ENCODE results near the gene CDH16.
"Not testable (repeated sequence)": the region's sequence is repeated elsewhere in the genome, so short reads cannot be mapped to it uniquely, and the experiment has no call there.

Gene CDH16, protein sequence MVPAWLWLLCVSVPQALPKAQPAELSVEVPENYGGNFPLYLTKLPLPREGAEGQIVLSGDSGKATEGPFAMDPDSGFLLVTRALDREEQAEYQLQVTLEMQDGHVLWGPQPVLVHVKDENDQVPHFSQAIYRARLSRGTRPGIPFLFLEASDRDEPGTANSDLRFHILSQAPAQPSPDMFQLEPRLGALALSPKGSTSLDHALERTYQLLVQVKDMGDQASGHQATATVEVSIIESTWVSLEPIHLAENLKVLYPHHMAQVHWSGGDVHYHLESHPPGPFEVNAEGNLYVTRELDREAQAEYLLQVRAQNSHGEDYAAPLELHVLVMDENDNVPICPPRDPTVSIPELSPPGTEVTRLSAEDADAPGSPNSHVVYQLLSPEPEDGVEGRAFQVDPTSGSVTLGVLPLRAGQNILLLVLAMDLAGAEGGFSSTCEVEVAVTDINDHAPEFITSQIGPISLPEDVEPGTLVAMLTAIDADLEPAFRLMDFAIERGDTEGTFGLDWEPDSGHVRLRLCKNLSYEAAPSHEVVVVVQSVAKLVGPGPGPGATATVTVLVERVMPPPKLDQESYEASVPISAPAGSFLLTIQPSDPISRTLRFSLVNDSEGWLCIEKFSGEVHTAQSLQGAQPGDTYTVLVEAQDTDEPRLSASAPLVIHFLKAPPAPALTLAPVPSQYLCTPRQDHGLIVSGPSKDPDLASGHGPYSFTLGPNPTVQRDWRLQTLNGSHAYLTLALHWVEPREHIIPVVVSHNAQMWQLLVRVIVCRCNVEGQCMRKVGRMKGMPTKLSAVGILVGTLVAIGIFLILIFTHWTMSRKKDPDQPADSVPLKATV

DNA sequence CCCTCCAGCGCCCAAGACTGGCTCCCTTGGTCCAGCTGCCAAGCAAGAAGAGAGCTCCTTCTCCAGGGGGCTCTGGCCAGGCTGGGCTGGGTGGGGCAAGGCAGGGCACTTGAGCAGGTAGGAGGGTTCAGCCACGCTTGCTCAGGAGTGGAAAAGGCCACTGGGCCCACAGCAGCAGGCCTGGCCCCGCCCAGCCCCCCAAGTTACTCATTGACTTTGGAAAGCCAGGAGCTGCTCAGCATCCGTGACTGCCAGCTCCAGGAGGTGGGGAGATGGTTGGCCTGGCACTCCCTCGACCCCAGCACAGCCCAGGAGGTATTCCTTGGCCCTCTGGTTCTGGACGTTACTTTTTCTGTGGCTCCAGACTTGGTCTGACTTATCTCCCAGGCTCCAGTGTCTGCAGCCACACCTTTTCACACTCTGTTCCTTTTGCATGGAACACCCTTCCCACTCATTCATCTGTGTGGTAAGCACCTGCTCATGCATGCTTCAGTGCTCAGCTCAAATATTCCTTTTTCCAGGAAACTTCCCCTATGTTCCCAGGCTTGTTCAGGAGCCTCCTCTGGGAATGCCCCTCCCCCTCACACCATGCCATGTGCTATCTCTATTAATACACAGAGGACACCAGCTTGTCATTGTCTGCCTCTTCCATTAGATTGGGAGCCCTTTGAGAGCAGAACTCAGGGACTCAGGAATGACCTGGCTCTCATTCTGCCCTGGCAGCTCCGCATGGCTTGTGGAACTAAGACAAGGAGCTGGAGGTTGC, at the start of gene CDH16:
Gene CDH16 (minus strand): TSS at position 83 of the 766 bp plus-strand sequence. CDS start 820 bp downstream, outside the sequence.
- DNase-seq (ENCODE audit: low read depth), result no peak

DNA sequence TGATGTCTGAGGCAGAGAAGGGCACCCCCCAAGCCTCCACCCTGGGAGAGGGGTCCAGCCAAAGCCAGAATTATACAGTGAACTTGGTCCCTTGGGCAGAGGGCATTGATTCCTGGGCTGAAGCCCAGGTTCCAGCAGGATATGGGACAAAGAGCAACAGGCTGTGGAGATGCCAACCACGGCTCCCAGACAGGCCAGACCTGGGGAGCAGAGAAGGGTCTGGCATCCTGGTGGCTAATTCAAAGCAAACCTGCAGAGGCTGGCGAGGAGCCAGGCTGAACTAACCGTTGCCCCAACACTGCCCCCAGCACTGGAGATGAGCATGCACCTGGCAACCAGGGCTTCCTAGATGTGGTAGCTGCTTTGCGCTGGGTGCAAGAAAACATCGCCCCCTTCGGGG, 45.4 kb upstream of the CDH16 start:
- DNase-seq (ENCODE audit: low read depth), result no peak

DNA sequence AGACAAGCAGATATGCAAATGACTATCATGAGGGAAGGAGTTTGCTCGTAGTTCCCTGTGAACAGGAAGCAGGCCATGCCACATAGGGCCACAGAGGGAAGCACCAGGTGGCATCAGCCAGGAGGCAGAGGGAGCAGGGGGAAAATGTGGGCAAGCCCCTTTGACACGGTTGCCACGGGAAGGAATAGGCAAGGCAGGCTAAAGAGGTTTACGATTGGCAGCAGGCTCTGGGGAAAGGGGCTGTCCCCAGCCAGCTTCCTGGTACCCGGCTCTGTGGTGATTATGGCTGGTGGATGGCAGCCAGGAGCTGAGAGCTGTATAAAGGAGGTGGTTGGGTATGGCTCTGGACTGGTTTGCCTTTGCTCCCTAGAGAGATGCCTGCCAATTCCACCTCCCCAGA, 43.2 kb upstream of the CDH16 start:
- DNase-seq (ENCODE audit: low read depth), result no peak

DNA sequence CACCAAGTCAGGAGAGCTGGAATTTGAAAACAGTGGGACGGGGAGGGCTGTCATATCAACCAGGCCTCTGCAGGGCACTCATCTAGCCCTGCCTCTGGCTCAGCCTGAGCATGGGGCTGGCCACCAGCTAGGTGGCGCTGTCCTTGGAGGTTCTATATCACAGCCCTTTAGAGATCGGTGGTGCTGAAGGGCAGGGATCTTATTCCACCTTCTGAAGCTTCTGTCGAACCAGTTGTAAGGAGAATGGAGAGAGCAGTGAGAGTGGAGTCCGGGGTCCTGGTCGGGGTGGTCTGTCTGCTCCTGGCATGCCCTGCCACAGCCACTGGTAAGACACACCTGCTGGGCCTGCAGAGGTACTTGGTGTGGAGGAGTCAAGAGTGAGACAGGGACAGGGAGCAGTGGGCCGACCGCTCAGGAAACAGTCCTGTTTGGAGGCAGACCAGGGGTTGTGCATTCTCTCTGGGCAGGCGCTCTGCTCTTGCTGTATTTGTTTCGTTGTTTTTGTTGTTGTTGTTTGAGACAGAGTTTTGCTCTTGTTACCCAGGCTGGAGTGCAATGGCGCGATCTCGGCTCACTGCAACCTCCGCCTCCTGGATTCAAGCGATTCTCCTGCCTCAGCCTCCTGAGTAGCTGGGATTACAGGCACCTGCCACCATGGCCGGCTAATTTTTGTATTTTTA, 42.5 kb upstream of the CDH16 start, which contains the start of gene CES3:
Gene CES3 (plus strand): TSS at position 202 of the 680 bp plus-strand sequence. CDS start 42 bp downstream, at position 244.
- peak; percentile 42 for DNase-seq (ENCODE audit: low read depth)

DNA sequence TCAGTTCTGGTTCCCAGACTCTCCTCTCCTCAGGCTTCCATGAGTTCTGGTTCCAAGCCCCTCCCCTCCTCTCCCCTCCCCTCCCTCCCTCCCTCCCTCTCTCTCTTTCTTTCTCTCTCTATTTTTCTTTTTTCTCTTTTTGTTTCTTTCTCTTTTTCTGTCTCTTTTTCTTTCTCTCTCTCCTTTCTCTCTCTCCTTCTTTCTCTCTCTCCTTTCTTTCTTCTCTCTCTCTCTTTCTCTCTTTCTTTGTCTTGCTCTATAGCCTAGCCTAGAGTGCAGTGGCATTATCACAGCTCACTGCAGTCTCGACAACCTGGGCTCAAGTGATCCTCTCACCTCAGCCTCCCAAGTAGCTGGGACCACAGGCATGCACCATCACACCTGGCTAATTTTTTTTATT, 41.6 kb upstream of the CDH16 start:
- DNase-seq (ENCODE audit: low read depth), result no peak

DNA sequence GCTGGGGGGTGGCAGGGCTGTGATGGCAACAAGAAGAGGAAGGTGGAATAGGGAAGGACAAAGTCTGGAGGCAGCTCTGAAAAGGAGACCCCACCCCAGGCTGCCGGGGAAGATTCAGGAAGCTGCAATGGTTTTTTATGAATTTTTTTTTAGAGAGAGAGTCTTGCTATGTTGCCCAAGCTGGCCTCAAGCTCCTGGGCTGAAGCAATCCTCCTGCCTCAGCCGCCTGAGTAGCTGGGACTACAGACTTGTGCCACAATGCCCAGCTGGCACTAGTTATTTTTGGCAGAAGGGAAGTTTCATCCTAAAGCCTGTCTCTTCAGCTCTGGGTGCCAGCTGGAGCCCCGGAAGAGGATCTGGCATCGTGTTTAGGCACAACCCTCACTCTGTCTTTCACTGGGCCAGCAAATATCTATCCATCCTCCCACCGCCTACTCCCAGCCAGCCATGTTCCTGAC, 41.0 kb upstream of the CDH16 start:
- DNase-seq (ENCODE audit: low read depth), result no peak

DNA sequence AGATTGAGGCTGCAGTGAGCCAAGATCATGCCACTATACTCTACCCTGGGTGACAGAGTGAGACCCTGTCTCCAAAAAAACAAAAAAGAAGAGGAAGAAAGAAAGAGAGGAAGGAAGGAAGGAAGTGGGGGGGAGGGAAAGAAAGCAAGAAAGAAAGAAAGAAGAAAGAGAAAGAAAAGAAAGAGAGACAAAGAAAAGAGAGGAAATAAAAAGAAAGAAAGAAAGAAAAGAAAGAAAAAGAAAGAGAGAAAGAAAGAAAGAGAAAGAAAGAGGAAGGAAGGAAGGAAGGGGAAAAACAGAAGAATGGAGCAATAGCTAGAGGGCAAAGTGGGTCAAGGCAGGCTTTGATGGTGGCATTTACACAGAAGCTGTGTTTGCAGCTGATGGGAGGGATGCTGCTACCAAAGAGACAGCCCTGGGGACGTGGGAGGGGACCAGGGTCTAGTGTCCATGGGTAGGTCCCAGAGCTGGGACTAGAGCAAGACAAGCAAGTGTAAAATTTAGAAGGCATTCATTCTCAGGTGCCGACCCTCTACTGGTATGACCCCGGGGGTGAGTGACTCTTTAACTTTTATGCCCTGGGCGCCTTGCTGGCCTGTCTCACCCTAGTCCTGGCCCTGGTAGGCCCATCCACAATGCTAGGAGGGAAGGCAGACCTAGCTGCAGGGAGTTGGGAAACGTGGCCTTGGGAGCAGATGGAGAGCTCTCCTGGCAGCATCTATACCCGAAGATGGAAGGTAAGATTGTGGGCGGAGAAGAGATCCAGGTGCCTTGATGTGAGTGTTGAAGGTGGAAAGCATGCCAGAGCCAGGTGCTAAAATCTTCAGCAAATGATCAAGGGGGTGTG, 40.4 kb upstream of the CDH16 start:
- DNase-seq (ENCODE audit: low read depth), result no peak

DNA sequence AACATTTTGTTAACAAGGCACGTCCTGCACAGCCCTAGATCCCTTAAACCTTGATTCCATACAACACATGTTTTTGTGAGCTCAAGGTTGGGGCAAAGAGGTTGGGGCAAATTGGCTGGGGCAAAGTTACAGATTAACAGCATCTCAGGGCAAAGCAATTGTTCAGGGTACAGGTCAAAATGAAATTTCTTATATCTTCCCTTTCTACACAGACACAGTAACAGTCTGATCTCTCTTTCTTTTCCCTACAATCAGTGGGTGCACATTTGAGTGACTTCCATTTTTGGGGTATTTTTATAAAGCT, 37.4 kb upstream of the CDH16 start:
- not testable (repeated sequence) for DNase-seq (ENCODE audit: low read depth)

DNA sequence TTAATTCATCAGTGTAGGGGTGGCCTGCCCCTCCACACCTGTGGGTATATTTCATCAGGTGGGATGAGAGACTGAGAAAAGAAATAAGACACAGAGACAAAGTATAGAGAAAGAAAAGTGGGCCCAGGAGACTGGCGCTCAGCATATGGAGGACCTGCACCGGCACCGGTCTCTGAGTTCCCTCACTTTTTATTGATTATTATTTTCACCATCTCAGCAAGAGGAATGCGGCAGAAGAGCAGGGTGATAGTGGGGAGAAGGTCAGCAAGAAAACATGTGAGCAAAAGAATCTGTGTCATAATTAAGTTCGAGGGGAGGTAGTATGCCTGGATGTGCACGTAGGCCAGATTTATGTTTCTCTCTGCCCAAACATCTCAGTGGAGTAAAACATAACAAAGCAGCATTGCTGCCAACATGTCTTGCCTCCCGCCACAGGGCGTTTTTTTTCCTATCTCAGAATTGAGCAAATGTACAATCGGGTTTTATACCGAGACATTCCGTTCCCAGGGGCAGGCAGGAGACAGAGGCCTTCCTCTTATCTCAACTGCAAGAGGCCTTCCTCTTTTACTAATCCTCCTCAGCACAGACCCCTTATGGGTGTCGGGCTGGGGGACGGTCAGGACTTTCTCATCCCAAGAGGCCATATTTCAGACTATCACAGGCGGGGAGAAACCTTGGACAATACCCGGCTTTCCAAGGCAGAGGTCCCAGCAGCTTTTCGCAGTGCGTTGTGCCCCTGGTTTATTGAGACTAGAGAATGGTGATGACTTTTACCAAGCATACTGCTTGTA, 36.9 kb upstream of the CDH16 start:
- not testable (repeated sequence) for DNase-seq (ENCODE audit: low read depth)

DNA sequence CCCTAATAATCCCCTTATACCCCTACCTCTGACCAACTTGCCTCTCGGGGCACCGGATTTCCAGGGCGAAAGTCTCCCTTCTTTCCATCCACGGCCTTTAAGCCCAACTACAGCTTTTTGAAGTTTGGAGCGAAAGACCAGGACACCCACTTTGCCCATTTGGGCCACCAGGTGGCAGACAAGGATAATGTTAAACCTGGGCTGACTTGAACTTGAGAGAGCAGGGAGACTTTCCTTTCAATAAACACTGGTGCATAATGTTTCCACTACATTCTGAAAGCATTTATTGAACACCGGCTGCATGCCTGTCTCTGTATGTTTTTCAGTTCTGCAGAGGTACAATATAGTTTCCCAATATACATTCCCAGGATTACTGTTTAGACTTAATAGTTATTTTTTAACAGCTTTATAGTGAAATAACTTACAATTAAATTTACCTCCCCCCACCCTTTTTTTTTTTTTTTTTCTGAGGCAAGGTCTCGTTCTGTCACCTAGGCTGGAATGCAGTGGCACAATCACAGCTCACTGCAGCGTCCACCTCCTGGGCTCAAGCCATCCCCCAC, 35.5 kb upstream of the CDH16 start:
- DNase-seq (ENCODE audit: low read depth), result peak; percentile 61

DNA sequence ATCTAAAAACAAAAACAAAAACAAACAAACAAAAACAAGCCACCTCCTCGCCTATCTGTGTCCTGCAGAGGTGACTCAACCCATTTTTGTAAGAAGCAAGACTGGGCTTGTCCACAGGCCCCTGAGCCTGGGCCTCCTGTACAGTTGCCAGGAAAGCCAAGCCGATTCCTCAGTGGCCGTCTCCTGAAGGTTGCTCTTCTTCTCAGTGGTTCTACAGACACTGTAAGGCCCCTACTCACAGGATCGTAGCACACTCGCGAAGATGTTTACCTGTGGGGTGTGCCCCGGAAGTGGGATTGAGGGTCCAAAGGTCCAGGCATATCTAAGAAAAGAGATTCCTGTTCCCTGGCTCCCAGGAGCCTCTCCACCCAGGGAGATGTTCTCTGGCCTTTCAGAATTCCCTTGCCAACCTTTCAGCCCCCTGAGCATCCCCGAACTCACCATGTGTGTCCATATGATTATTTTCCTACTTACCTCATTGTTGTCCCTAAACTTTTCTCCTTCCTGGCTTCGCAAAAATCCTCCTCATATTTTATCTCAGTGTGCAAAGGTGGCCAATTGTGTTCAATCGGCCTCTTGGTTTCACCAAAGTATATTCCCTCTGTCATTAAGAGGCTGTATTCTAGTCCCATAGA, 34.9 kb upstream of the CDH16 start:
- DNase-seq (ENCODE audit: low read depth), result no peak

DNA sequence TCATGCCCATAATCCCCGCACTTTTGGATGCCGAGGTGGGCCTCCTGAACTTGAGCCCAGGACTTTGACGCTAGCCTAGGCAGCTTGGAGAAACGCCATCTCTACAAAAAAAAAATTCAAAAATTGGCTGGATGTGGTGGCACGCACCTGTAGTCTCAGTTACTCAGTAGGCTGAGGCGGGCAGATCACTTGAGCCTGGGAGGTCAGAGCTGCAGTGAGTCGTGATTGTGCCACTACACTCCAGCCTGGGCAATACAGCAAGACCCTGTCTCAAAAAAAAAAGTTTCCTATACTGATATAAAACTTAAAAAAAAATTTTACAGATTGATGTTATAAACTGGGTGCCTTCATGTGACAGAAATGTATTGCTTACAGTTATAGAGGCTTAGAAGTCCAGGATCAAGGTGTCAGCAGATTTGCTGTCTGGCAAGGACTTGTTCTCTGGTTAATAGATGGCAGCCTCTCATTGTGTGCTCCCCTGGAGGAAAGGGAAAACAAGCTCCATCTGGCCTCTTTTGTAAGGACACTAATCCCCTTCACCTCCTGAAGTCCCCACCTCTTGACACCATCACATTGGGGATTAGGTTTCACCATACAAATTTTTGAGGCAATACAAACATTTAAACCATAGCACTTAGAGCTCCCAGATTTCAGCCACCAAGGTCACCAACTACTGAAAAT, 33.9 kb upstream of the CDH16 start:
- no peak for DNase-seq (ENCODE audit: low read depth)

DNA sequence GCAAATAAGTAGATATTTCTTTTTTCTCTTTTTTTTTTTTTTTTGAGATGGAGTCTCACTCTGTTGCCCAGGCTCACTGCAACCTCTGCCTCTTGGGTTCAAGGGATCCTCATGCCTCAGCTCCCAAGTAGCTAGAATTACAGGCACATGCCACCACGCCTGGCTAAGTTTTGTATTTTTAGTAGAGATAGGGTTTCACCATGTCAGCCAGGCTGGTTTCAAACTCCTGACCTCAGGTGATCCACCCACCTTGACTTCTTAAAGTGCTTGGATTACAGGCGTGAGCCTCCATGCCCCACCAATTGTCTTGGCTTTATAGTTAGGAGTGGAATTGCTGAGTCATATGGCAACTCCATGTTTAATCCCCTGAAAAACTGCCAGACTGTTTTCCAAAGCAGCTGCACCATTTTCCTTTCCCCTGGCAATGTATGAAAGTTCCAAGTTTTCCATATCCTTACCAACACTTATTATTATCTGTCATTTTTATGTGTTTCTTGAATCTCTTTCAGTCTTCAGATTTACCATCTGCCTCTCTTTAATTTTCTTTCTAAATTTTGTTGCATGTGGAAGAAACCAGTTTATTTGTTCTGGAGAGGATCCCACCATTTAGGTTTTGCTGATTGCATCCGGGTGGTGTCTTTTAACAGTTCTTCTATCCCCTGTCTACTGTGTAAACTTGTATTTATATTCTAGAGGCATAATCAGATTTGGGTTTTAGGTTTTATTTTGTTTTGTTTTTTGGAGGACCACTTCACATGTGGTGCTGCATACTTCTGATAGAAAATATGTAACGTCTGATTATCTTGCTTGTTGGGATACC, 32.5 kb upstream of the CDH16 start:
- no peak for DNase-seq (ENCODE audit: low read depth)

DNA sequence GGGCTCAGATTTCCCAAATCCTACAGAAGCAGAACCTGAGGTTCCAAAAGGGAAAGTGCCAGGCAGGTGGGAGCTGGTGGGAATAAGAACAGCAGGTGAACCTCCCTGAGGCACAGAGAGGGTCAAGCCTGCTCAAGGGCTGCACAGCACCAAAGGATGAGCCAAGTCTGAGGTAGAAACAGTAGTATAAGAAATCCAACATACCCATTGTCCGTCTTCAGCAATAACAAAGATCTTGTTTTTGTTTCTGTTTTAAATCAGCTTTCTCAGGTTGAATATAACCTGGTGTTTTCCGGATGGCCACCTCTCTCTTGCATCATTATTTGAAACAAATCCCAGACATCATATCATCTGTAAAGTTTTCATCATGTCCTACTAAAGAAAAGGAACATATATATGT, 31.8 kb upstream of the CDH16 start:
- no peak for DNase-seq (ENCODE audit: low read depth)

DNA sequence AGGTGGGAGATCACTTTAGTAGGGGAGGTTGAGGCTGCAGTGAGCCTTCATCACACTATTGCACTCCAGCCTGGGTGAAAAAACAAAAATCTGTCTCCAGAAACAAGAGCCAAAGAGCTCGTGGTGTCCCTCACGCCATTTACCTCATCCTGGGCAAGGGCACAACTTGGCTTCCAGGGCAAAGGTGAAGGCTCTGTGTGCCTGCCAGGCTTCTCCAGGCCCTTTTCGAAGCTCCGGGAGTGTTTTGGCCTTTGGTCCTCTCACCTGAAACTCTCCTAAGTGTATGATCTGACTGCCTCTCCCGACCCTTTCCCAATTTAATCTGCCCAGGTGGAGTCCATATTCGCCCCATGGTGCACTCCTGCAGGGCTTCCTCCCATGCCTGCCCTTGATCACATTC, 30.8 kb upstream of the CDH16 start:
- DNase-seq (ENCODE audit: low read depth), result no peak

DNA sequence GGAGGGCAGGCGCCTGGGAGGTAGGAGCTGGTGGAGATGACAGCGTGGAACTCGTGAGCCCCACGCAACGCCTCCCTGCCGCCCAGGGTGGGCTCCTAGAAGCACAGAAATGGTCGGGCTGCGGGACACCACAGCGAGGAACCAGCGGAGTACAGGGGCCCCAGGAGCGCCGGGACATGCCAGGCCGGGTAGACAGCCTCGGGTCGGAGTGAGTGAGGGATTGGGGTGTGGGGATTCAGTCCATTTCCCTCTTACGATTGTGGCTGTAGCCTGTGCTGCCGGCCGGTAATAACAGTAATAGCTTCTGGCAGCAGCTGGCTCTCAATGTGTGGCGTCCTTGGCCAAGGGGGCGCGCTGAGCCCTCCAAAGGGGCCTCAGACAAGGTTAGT, 30.1 kb upstream of the CDH16 start:
- no peak for DNase-seq (ENCODE audit: low read depth)

DNA sequence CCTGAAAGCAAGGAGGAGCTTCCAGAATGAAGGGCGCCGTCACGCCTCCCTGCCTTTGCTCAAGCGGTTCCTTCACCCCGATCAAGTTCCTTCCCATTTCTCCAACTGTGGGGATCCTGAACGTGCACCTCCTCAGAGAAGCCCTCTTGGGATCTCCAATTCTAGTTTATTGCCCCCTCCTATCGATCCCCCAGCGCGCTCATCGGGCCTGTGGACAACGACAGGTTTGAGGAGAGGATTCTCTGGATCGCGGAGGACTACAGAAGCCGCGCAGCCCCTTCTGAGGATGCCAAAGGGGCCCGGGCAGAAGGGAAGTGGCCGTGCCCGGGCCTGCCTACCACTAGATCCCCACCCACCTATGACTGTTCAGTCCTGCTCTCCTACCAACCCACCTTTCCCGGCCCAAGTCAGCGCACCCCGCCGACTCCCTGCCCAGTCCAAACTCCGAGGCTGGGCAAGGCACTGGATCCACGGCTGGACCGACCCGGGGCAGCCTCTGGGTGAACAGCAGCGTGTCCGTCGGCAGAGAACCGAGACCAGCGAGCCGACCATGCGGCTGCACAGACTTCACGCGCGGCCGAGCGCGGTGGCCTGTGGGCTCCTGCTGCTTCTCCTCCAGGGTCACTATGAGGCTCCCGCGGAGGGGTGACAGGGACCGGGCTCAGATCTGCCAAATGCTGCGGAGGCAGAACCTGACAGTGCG, 29.6 kb upstream of the CDH16 start:
- no peak for DNase-seq (ENCODE audit: low read depth)

All from stimulated activated CD8-positive, alpha-beta memory T cell treated with anti-CD3 and anti-CD28 coated beads, Interleukin-4, amount 100 ng/mL, for 24 hours (primary cell).